K562 (cell line): ENCODE data around the gene RPRD1B.

Source experiments
- CBX3 ChIP-seq, 2 experiments: IDR thresholded peaks; 1 replicate in 1 of 2; 2 replicates in 1 of 2; pipeline ENCODE4 v1.6.1; 2012; ENCODE audit warnings: inconsistent platforms in 2 of 2, low read length in 2 of 2, borderline replicate concordance in 1 of 2, control low read depth in 1 of 2
- CTCF ChIP-seq, 3 experiments: IDR thresholded peaks in 2 of 3; conservative IDR thresholded peaks in 1 of 3; 2 replicates each; pipeline ENCODE4 v1.5.1; 2011 to 2012; ENCODE audit warnings: low read length in 3 of 3, mild to moderate bottlenecking in 3 of 3, control low read depth in 2 of 3, improper control_type of control experiment in 1 of 3, inconsistent platforms in 1 of 3, low read depth in 1 of 3, mixed read lengths in 1 of 3, moderate library complexity in 1 of 3; ENCODE audit not compliant: insufficient read depth in 2 of 3
- EZH2 ChIP-seq: IDR thresholded peaks from 2 replicates; pipeline ENCODE4 v1.6.1; 2012; ENCODE audit warnings: low read depth, mild to moderate bottlenecking, inconsistent platforms, low read length, borderline replicate concordance
- FOXP1 ChIP-seq: sonication (generic); formaldehyde crosslinking; IDR thresholded peaks from 2 replicates; pipeline ENCODE4 v1.8.0; 2022; ENCODE audit warnings: mild to moderate bottlenecking, missing genetic modification reagents
- HNRNPK ChIP-seq: fragments of 200-400 bp; formaldehyde crosslinking; IDR thresholded peaks from one replicate; pipeline ENCODE4 v1.6.1; 2018; ENCODE audit warnings: mild to moderate bottlenecking, low read depth, low read length; ENCODE audit not compliant: poor library complexity, severe bottlenecking
- MAZ ChIP-seq, 2 experiments: fragments of 450-650 bp in 1 of 2; sonication (generic) in 1 of 2; formaldehyde crosslinking; IDR thresholded peaks in 1 of 2; conservative IDR thresholded peaks in 1 of 2; 2 replicates each; pipeline versions ENCODE4 v1.4.0 to v1.5.0; 2020; ENCODE audit warnings: mild to moderate bottlenecking in 1 of 2, missing genetic modification reagents in 1 of 2
- POLR2AphosphoS5 ChIP-seq: IDR thresholded peaks from 2 replicates; pipeline ENCODE4 v1.6.1; 2011; ENCODE audit warnings: mild to moderate bottlenecking, low read depth, low read length, moderate library complexity; ENCODE audit not compliant: control insufficient read depth, insufficient read depth
- SAFB ChIP-seq: fragments of 200-400 bp; formaldehyde crosslinking; IDR thresholded peaks from 2 replicates; pipeline ENCODE4 v1.6.1; 2017; ENCODE audit warnings: low read depth, low read length, borderline replicate concordance
- SMARCC2 ChIP-seq: fragments of 450-650 bp; IDR thresholded peaks from 2 replicates; pipeline ENCODE4 v1.6.1; 2017; ENCODE audit warnings: antibody characterized with exemption, moderate library complexity, mild to moderate bottlenecking, low read depth
- SP2 ChIP-seq: IDR thresholded peaks from 2 replicates; pipeline ENCODE4 v1.6.1; 2011; ENCODE audit warnings: mild to moderate bottlenecking, low read depth, low read length, moderate library complexity; ENCODE audit not compliant: poor library complexity, severe bottlenecking; ENCODE audit errors: extremely low read depth
- YY1 ChIP-seq, 3 experiments: IDR thresholded peaks; 2 replicates each; pipeline ENCODE4 v1.6.1; 2011; ENCODE audit warnings: low read length in 2 of 3, mild to moderate bottlenecking in 2 of 3, moderate library complexity in 2 of 3, borderline replicate concordance in 1 of 3, control low read depth in 1 of 3, low read depth in 1 of 3; ENCODE audit not compliant: insufficient read depth in 3 of 3, insufficient replicate concordance in 2 of 3, control insufficient read depth in 1 of 3, insufficient read length in 1 of 3; ENCODE audit errors: extremely low read depth in 1 of 3
- ZFP30 ChIP-seq: fragments of 250-450 bp; sonication (Bioruptor Pico); IDR thresholded peaks from 2 replicates; pipeline ENCODE4 v1.8.0; 2022; ENCODE audit warnings: moderate library complexity, mild to moderate bottlenecking, inconsistent platforms, borderline replicate concordance
- ZNF398 ChIP-seq: fragments of 250-450 bp; sonication (Bioruptor Pico); IDR thresholded peaks from 2 replicates; pipeline ENCODE4 v1.8.0; 2021; ENCODE audit warnings: moderate library complexity, mild to moderate bottlenecking, inconsistent platforms

- no peak for TF ChIP-seq SP2
- no peak for TF ChIP-seq MAZ (CRISPR knock-in tag; conservative IDR thresholded peaks at IDR 0.05 in 1 of 2, IDR thresholded peaks at IDR 0.05 in 1 of 2)
- no peak for TF ChIP-seq FOXP1 (CRISPR knock-in tag)
- no peak for TF ChIP-seq SAFB
- TF ChIP-seq YY1 (IDR thresholded peaks at IDR 0.05; ENCODE audit: borderline replicate concordance in 1 of 3, control insufficient read depth in 1 of 3, extremely low read depth in 1 of 3, insufficient read depth in 3 of 3, insufficient read length in 1 of 3, insufficient replicate concordance in 2 of 3, low read depth in 1 of 3, low read length in 2 of 3), result no peak
- TF ChIP-seq CTCF (IDR thresholded peaks at IDR 0.05 in 2 of 3, conservative IDR thresholded peaks at IDR 0.05 in 1 of 3; ENCODE audit: insufficient read depth in 2 of 3, low read depth in 1 of 3, low read length in 3 of 3), result no peak
- TF ChIP-seq SMARCC2, result no peak
- TF ChIP-seq POLR2AphosphoS5, result no peak
- no peak for TF ChIP-seq EZH2
- TF ChIP-seq CBX3 (IDR thresholded peaks at IDR 0.05; ENCODE audit: borderline replicate concordance in 1 of 2, low read length in 2 of 2), result no peak
- no peak for TF ChIP-seq HNRNPK
- no peak for TF ChIP-seq ZFP30 (CRISPR knock-in tag)
- no peak for TF ChIP-seq ZNF398 (CRISPR knock-in tag)
Measured at GRCh38 chr20:38108986-38109541, 75.5 kb downstream of the RPRD1B start.
